Urothelium cell line (cell line): ENCODE results near the gene KIF14.
A peak's percentile ranks its signal among the peaks of the same experiment; 100 is the strongest.

Experiments used
- DNase-seq: peaks from one replicate; pipeline ENCODE4 v3.0.0; 2011; ENCODE audit warnings: low spot score, mixed read lengths
- FAIRE-seq: peaks from 2 replicates; lab custom pipeline; 2011; peaks lifted over from hg19 to GRCh38; lab: Jason Lieb, UNC

KIF14 gene

GRCh38 chr1:200620273-200621131 lies at the start of gene KIF14:
Gene KIF14, minus strand, starts transcription at chr1:200620751. Its CDS starts 2,028 bp downstream, at chr1:200618723.
- DNase-seq (peak; percentile 97), FAIRE-seq (no peak)

- FAIRE-seq: peak; percentile 76
- DNase-seq: peak; percentile 96
These were observed 49.0 kb upstream of the KIF14 start, which contains the start of gene DDX59 for GRCh38 chr1:200669314-200670241. Gene DDX59, minus strand, starts transcription at chr1:200669907. Its CDS starts 3,167 bp downstream, at chr1:200666740.

GRCh38 chr1:200668514-200669313 lies 48.2 kb upstream of the KIF14 start:
- DNase-seq (no peak), FAIRE-seq (no peak)

- FAIRE-seq (no peak), DNase-seq (no peak)
These were observed 45.8 kb upstream of the KIF14 start for GRCh38 chr1:200666309-200666708.

GRCh38 chr1:200665861-200666260 lies 45.3 kb upstream of the KIF14 start:
- FAIRE-seq (no peak), DNase-seq (no peak)

- FAIRE-seq (no peak), DNase-seq (no peak)
These were observed 40.2 kb upstream of the KIF14 start for GRCh38 chr1:200660719-200661118.

GRCh38 chr1:200659269-200659668 lies 38.7 kb upstream of the KIF14 start:
- FAIRE-seq (no peak), DNase-seq (peak; percentile 66)

GRCh38 chr1:200658037-200658818 lies 37.7 kb upstream of the KIF14 start:
- FAIRE-seq (no peak), DNase-seq (no peak)

GRCh38 chr1:200654660-200655059 lies 34.1 kb upstream of the KIF14 start:
- FAIRE-seq (no peak), DNase-seq (no peak)

GRCh38 chr1:200653022-200653462 lies 32.5 kb upstream of the KIF14 start:
- FAIRE-seq: no peak

GRCh38 chr1:200652378-200652777 lies 31.8 kb upstream of the KIF14 start:
- DNase-seq (no peak), FAIRE-seq (no peak)

More at GRCh38 chr1:200653022-200653462, 32.5 kb upstream of the KIF14 start:
- no peak for DNase-seq

GRCh38 chr1:200646515-200646914 lies 26.0 kb upstream of the KIF14 start:
- no peak for FAIRE-seq
- DNase-seq: no peak

GRCh38 chr1:200644021-200644420 lies 23.5 kb upstream of the KIF14 start:
- FAIRE-seq (no peak), DNase-seq (no peak)

GRCh38 chr1:200642481-200642880 lies 21.9 kb upstream of the KIF14 start:
- FAIRE-seq: no peak
- no peak for DNase-seq

GRCh38 chr1:200640963-200641401 lies 20.4 kb upstream of the KIF14 start:
- FAIRE-seq (no peak), DNase-seq (no peak)

- DNase-seq (no peak), FAIRE-seq (no peak)
These were observed 19.9 kb upstream of the KIF14 start for GRCh38 chr1:200640373-200640962.

GRCh38 chr1:200638073-200638472 lies 17.5 kb upstream of the KIF14 start:
- no peak for FAIRE-seq
- DNase-seq: no peak

- FAIRE-seq (no peak), DNase-seq (no peak)
These were observed 16.1 kb upstream of the KIF14 start for GRCh38 chr1:200636681-200637080.
